ENCODE results near the gene GRAMD1A. TPM values are rescaled to one million over a fixed set of nuclear protein-coding genes. Genes with fewer than 3 reads are reported as not detected.
"Not testable (repeated sequence)": the region's sequence is repeated elsewhere in the genome, so short reads cannot be mapped to it uniquely, and the experiment has no call there.

The GRAMD1A gene
- total RNA-seq, 1 experiment from 2014 or later = 125 TPM

- Histone ChIP-seq H3T11ph (ENCODE audit: low read length) (no peak overlapping the region), H3K18ac (ENCODE audit: insufficient read length, low read depth, low read length) (no peak overlapping the region), H3K23ac (ENCODE audit: insufficient read length, low read depth, low read length) (no peak overlapping the region), H3K4me2 (ENCODE audit: insufficient read depth, insufficient read length, low read length) (no peak overlapping the region), H3K9me3 (ENCODE audit: control insufficient read depth, low read depth, low read length) (no peaks in the 10 kb centered on the region), H2AFZ (ENCODE audit: low read length) (no peak overlapping the region), H2BK15ac (ENCODE audit: low read depth, low read length) (no peak overlapping the region), H3K27ac (ENCODE audit: insufficient read length, low read depth, low read length) (no peak overlapping the region), H2BK12ac (ENCODE audit: insufficient read length, low read depth, low read length) (no peak overlapping the region), H3K27me3 (ENCODE audit: insufficient read depth, low read length) (no peaks in the 10 kb centered on the region), H4K91ac (ENCODE audit: insufficient read length, low read depth, low read length) (no peak overlapping the region), H3K4me1 (ENCODE audit: insufficient read depth, low read length) (peaks cover 3% of the 10 kb centered on the region; the same call in 1 of the 2 replicates), H2AK5ac (ENCODE audit: insufficient read length, low read length) (no peak overlapping the region), H4K5ac (ENCODE audit: insufficient read length, low read depth, low read length) (no peak overlapping the region), H4K20me1 (ENCODE audit: control insufficient read depth, insufficient read depth, insufficient read length) (peaks cover 2% of the 10 kb centered on the region), H4K8ac (replicated peaks; ENCODE audit: insufficient read length, low read depth, low read length) (no peak overlapping the region), H3K79me2 (ENCODE audit: insufficient read depth, low read length) (peaks cover 37% of the 10 kb centered on the region; the same call in 1 of the 2 replicates), H3K14ac (ENCODE audit: insufficient read depth, low read length) (no peak overlapping the region), H2BK5ac (ENCODE audit: insufficient read length, low read length) (no peak overlapping the region), H3K9ac (ENCODE audit: extremely low read depth, insufficient read length, low read length) (no peak overlapping the region), H2BK20ac (ENCODE audit: low read depth, low read length, poor library complexity, severe bottlenecking) (no peak overlapping the region), H3K79me1 (ENCODE audit: insufficient read depth, low read depth, low read length, poor library complexity, severe bottlenecking) (peaks cover 11% of the 10 kb centered on the region), H3K56ac (ENCODE audit: insufficient read length, low read depth, low read length) (no peak overlapping the region), H3K4ac (ENCODE audit: low read depth, low read length) (no peak overlapping the region), H3K23me2 (ENCODE audit: insufficient read length, low read depth, low read length, poor library complexity, severe bottlenecking) (no peaks in the 10 kb centered on the region), H2BK120ac (ENCODE audit: low read depth, low read length, poor library complexity, severe bottlenecking) (no peak overlapping the region)
- peak overlapping the region in 2 of 3 experiments; percentile 37 to 85; a peak in 3 of 7 replicates for H3K27ac Mint-ChIP-seq
- no peaks in the 10 kb centered on the region; the same call in 1 of the 2 replicates for H3K27me3 Mint-ChIP-seq (ENCODE audit: low read depth)
- peaks cover 0 to 2% of the 10 kb centered on the region in 2 experiments; a peak in 3 of 5 replicates for H3K9me3 Mint-ChIP-seq
- H3K36me3 Mint-ChIP-seq (ENCODE audit: insufficient read depth in 1 of 3, low read depth in 3 of 3) = peaks cover 58 to 80% (median 74%) of the 10 kb centered on the region in 3 experiments
- no peak for DNase-seq
- no peak overlapping the region; a peak in 1 of 5 replicates for H3K4me3 Mint-ChIP-seq
- TF ChIP-seq CTCF (conservative IDR thresholded peaks at IDR 0.05) = no peak
- peaks cover 21 to 23% of the 10 kb centered on the region in 2 experiments for H3K4me1 Mint-ChIP-seq
- no CpG with 5 or more reads among the region's 5 CpGs for WGBS (ENCODE audit: extremely low coverage, insufficient read length, low lambda C conversion rate)
Measured at GRCh38 chr19:35006999-35007365, 6.9 kb downstream of the GRAMD1A start.

- not testable (repeated sequence) for H3K23me2 ChIP-seq (ENCODE audit: insufficient read length, low read depth, low read length, poor library complexity, severe bottlenecking); H2AK5ac ChIP-seq (ENCODE audit: insufficient read length, low read length); H3K18ac ChIP-seq (ENCODE audit: insufficient read length, low read depth, low read length); H2BK5ac ChIP-seq (ENCODE audit: insufficient read length, low read length); H3K4me3 Mint-ChIP-seq; H2BK20ac ChIP-seq (ENCODE audit: low read depth, low read length, poor library complexity, severe bottlenecking); H3K27ac ChIP-seq (ENCODE audit: insufficient read length, low read depth, low read length); H3K4me2 ChIP-seq (ENCODE audit: insufficient read depth, insufficient read length, low read length); H3K4me1 ChIP-seq (ENCODE audit: insufficient read depth, low read length); H3K9me3 ChIP-seq (ENCODE audit: control insufficient read depth, low read depth, low read length); H3T11ph ChIP-seq (ENCODE audit: low read length); H4K5ac ChIP-seq (ENCODE audit: insufficient read length, low read depth, low read length); H3K9me3 Mint-ChIP-seq; H2BK15ac ChIP-seq (ENCODE audit: low read depth, low read length); H4K20me1 ChIP-seq (ENCODE audit: control insufficient read depth, insufficient read depth, insufficient read length); H2BK12ac ChIP-seq (ENCODE audit: insufficient read length, low read depth, low read length); H3K14ac ChIP-seq (ENCODE audit: insufficient read depth, low read length); H4K8ac ChIP-seq (replicated peaks; ENCODE audit: insufficient read length, low read depth, low read length); H3K27me3 Mint-ChIP-seq (ENCODE audit: low read depth); H3K27ac Mint-ChIP-seq; H3K23ac ChIP-seq (ENCODE audit: insufficient read length, low read depth, low read length); H3K9ac ChIP-seq (ENCODE audit: extremely low read depth, insufficient read length, low read length); H4K91ac ChIP-seq (ENCODE audit: insufficient read length, low read depth, low read length); H3K4ac ChIP-seq (ENCODE audit: low read depth, low read length); H3K56ac ChIP-seq (ENCODE audit: insufficient read length, low read depth, low read length); H3K27me3 ChIP-seq (ENCODE audit: insufficient read depth, low read length); H2BK120ac ChIP-seq (ENCODE audit: low read depth, low read length, poor library complexity, severe bottlenecking); DNase-seq; H2AFZ ChIP-seq (ENCODE audit: low read length)
- H3K4me1 Mint-ChIP-seq = peaks cover 17 to 20% of the 10 kb centered on the region in 2 experiments
- no CpG with 5 or more reads among the region's 8 CpGs for WGBS (ENCODE audit: extremely low coverage, insufficient read length, low lambda C conversion rate)
- peaks cover 58 to 80% (median 74%) of the 10 kb centered on the region in 3 experiments for H3K36me3 Mint-ChIP-seq (ENCODE audit: insufficient read depth in 1 of 3, low read depth in 3 of 3)
- peaks cover 11% of the 10 kb centered on the region for H3K79me1 ChIP-seq (ENCODE audit: insufficient read depth, low read depth, low read length, poor library complexity, severe bottlenecking)
- H3K79me2 ChIP-seq (ENCODE audit: insufficient read depth, low read length) = peaks cover 34% of the 10 kb centered on the region; the same call in 1 of the 2 replicates
Measured at GRCh38 chr19:35007427-35007826, 7.3 kb downstream of the GRAMD1A start.
